Measurements from ENCODE around the gene CACNA1C.

Gene CACNA1C

GRCh38 chr12:2454601-2455177 is 401.9 kb downstream of the CACNA1C start:
- no peak for DNase-seq (ENCODE audit: low read depth in 2 of 2)

GRCh38 chr12:2455410-2455809 is 402.6 kb downstream of the CACNA1C start:
- no peak for DNase-seq (ENCODE audit: low read depth in 2 of 2)

- DNase-seq (ENCODE audit: low read depth in 2 of 2) = no peak
Observed at GRCh38 chr12:2456122-2456812, 403.5 kb downstream of the CACNA1C start.

DNA sequence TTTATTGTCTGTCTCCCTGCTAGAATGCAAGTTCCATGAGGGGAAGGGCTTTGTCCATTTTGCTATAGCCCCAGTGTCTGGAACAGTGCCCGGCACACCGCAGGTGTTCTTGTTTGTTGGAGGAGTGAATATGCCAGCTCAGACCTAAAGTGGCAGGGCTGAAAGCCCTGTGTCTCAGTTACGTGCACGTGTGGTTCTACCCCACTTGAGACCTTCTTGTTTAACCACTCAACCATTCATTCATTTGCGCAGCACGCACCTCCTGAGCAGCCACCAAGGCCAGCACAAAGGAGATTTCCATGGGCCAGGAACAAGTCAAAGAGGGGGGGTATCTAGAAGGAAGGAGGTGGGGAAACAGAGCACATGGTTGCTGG is 404.0 kb downstream of the CACNA1C start:
- no peak for DNase-seq (ENCODE audit: low read depth in 2 of 2)

- DNase-seq (ENCODE audit: low read depth in 2 of 2) = no peak
Observed at GRCh38 chr12:2457215-2457932, 404.6 kb downstream of the CACNA1C start.

- no peak for DNase-seq (ENCODE audit: low read depth in 2 of 2)
Observed at GRCh38 chr12:2457933-2458414, 405.2 kb downstream of the CACNA1C start.

DNA sequence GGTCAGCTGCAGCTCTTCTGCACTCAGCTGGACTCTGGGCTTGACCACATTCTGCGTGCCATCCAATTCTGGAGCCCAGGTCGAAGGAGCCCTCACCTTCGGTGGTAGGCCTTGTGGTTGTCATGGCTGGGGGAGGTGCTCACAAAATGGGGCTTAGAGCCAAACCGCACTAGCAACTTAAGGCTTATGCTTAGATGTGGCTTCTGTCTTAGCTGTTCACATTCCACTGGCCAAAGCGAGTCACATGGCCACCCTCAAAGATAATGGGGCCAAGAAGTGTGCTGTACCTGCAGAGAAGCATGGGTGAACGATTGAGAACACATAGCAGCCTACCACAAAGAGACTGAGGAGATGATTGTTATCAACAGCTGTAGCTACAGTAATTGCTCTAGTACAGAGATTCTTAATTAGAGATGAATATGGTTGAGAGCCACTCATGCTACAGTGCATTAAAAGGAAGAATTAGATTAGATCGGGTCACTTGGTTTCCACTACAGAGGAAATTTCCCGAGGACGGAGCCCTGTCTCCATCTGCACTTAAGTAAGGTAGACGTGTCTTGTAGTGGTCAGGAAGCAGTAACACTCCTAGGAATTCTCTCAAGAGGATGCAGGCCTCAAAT is 407.4 kb downstream of the CACNA1C start:
- DNase-seq (ENCODE audit: low read depth in 2 of 2) = no peak

DNA sequence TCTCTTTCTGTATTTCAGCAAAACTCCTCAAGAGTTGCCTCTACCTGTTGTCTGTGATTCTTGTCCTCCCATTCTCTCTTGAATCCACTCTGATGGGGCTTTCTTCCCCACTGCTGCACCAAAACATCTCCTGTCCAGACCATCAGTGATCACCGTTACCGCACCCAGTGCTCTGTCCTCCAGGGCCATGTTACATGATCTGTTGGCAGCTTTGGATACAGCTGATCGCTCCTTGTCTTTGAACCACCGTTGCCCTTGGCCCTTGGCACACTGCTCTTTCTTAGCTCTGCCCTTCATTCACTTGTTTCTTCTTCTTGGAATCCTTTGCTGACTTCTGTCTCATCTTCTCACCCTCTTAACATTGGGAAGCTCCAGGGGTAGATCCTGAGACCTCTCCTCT is 408.3 kb downstream of the CACNA1C start:
- no peak for DNase-seq (ENCODE audit: low read depth in 2 of 2)

DNA sequence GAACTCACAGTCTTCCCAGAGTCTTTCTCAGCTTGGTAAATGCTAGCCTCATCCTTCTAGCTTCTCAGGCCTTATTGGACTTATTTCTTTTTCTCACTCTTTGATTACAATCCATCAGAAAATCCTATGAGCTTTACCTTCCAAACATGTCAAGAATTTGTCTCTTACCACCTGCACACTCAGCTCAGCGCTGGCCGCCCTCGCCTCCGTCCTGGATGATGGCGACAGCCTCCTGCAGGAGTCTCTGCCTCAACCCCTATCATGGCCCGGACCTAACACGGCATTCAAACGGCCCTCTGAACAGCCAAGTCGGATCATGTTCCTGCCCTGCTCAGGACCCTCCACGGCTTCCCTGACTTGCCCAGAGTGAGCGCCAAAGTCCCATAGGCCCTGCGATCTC is 408.9 kb downstream of the CACNA1C start:
- DNase-seq (ENCODE audit: low read depth in 2 of 2) = no peak

DNA sequence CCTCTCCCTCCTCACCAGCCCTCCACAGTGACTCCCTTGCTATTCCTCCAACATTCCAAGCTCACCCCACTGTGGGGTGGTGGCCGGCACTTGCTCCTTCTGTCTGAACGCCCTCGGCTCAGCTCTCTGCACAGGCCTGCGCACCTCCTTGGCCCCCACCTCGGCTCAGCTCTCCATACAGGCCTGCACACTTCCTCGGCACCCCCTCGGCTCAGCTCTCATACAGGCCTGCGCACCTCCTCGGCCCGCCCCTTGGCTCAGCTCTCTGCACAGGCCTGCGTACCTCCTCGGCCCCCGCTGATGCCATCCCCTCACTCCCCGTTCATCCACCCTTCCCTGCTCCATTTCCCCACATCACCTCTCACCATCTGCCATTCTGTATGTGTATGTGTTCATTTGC is 409.3 kb downstream of the CACNA1C start:
- DNase-seq (ENCODE audit: low read depth in 2 of 2) = no peak

- no peak for DNase-seq (ENCODE audit: low read depth in 2 of 2)
Observed at GRCh38 chr12:2463719-2464118, 410.9 kb downstream of the CACNA1C start.

DNA sequence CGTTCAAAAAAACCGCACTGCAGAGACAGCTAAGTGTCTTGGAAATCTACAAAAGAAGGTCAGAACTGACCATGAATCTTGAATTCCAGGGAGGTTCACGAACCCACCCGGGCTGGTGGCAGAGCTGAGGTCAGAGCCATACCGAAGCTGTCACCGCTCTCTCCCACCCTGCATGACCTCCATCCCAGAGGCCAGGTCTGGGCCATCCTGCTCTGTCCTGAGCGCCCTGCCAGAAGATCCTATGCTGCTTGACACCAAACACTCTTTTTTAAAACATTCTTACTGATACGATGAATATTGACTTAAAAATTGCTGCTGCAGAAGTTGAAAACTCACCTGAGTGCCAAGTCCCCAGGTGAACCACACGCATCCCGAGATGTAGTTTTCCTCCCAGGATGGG is 412.9 kb downstream of the CACNA1C start:
- DNase-seq (ENCODE audit: low read depth in 2 of 2) = no peak

DNA sequence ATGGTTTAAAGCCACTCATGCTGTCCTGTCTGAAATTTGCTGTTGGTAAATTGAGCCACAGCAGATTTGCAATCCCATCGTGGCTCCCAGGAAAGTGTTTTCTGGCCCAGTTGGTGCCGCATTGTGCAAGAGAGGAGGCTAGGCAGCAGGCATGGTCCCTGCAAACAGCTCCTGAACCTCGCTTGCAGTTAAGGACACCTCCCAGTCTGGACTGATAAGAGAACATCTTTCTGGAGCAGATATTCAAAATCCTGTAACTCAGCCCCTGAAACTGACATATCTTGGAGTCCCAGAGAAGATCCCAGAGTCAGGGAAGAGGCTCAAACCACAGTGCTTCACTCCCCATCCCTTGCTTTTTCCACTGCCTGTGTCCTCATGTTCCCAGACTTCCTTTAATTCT is 413.4 kb downstream of the CACNA1C start:
- no peak for DNase-seq (ENCODE audit: low read depth in 2 of 2)

GRCh38 chr12:2467447-2468195 is 414.8 kb downstream of the CACNA1C start:
- DNase-seq (ENCODE audit: low read depth in 2 of 2) = no peak

- DNase-seq (ENCODE audit: low read depth in 2 of 2) = no peak
Observed at GRCh38 chr12:2475984-2476383, 423.2 kb downstream of the CACNA1C start.

DNA sequence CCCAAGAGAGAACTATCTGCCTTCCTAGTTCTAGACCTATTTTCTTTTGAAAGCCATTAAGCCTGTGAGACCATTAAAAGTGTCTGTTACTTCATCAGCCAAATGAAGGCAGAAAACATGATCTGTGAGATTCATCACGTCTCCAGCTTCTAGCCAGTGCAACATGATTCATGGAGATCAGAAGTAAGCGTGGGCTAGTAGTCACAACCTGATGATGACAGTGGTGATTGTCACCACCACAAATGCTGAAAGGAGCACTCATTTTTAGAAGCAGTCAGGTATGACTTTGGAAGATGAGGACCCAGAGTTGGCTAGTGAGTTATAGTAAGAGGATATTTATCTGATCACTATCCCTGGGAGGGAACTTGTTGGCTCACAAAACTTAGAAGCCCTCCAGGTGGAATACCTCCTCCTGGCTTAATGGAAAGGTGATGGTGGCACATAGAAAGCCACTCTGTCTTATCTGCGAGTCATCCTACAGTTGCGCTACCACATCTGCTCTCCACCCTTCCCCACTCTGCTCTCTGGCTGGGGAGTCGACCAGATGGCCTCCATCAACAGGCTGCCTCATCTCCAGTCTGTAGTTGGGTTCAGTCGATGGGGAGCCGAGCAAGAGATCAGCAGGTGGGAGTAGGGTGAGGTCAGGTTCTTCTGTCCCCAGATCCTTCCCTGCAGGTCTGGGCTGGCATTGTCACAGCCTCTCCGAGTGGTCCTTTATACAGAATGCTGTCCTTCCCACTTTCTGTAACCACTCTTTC is 424.4 kb downstream of the CACNA1C start:
- DNase-seq (ENCODE audit: low read depth in 2 of 2) = no peak

GRCh38 chr12:2479851-2480535 is 427.2 kb downstream of the CACNA1C start:
- no peak for DNase-seq (ENCODE audit: low read depth in 2 of 2)

- DNase-seq (ENCODE audit: low read depth in 2 of 2) = no peak
Observed at GRCh38 chr12:2481346-2481745, 428.6 kb downstream of the CACNA1C start.

GRCh38 chr12:2481951-2482350 is 429.2 kb downstream of the CACNA1C start:
- DNase-seq (ENCODE audit: low read depth in 2 of 2) = no peak

- DNase-seq (ENCODE audit: low read depth in 2 of 2) = no peak
Observed at GRCh38 chr12:2482938-2483660, 430.3 kb downstream of the CACNA1C start.
